Activated CD4-positive, alpha-beta T cell treated with anti-CD3 and anti-CD28 coated beads for 1 hour (primary cell): ENCODE data around the gene CYB5R3.

Experiments
- DNase-seq: peaks from one replicate; pipeline ENCODE4 v3.0.0-alpha.2; 2020

Gene CYB5R3

GRCh38 chr22:42644422-42645340, 4.5 kb downstream of the CYB5R3 start:
- no peak for DNase-seq

- DNase-seq = no peak
Observed at GRCh38 chr22:42643634-42644421, 5.4 kb downstream of the CYB5R3 start.

- no peak for DNase-seq
Observed at GRCh38 chr22:42642806-42643633, 6.2 kb downstream of the CYB5R3 start.

- DNase-seq = no peak
Observed at GRCh38 chr22:42641801-42642413, 7.3 kb downstream of the CYB5R3 start.

GRCh38 chr22:42639541-42640241, 9.5 kb downstream of the CYB5R3 start:
- DNase-seq = no peak

GRCh38 chr22:42637555-42637954, 11.6 kb downstream of the CYB5R3 start:
- DNase-seq = no peak

GRCh38 chr22:42636506-42636905, 12.7 kb downstream of the CYB5R3 start:
- no peak for DNase-seq

GRCh38 chr22:42635531-42635930, 13.7 kb downstream of the CYB5R3 start:
- DNase-seq = no peak

GRCh38 chr22:42633013-42633412, 16.2 kb downstream of the CYB5R3 start:
- DNase-seq = no peak

- DNase-seq = no peak
Observed at GRCh38 chr22:42632096-42632495, 17.1 kb downstream of the CYB5R3 start.

GRCh38 chr22:42630901-42631602, 18.1 kb downstream of the CYB5R3 start:
- no peak for DNase-seq

GRCh38 chr22:42630211-42630610, 19.0 kb downstream of the CYB5R3 start:
- no peak for DNase-seq

GRCh38 chr22:42627981-42628380, 21.2 kb downstream of the CYB5R3 start:
- no peak for DNase-seq

GRCh38 chr22:42626951-42627625, 22.1 kb downstream of the CYB5R3 start:
- DNase-seq = no peak

GRCh38 chr22:42626431-42626830, 22.8 kb downstream of the CYB5R3 start:
- no peak for DNase-seq

GRCh38 chr22:42625416-42625815, 23.8 kb downstream of the CYB5R3 start:
- no peak for DNase-seq

- no peak for DNase-seq
Observed at GRCh38 chr22:42624551-42625106, 24.6 kb downstream of the CYB5R3 start.

- no peak for DNase-seq
Observed at GRCh38 chr22:42623756-42624441, 25.3 kb downstream of the CYB5R3 start.

GRCh38 chr22:42623301-42623751, 25.9 kb downstream of the CYB5R3 start:
- DNase-seq = no peak
